ENCODE data around the gene PHOSPHO1.

PHOSPHO1 gene

GRCh38 chr17:49218941-49219913, 11.4 kb downstream of the PHOSPHO1 start:
- no peak for DNase-seq (ENCODE audit: low spot score)

DNA sequence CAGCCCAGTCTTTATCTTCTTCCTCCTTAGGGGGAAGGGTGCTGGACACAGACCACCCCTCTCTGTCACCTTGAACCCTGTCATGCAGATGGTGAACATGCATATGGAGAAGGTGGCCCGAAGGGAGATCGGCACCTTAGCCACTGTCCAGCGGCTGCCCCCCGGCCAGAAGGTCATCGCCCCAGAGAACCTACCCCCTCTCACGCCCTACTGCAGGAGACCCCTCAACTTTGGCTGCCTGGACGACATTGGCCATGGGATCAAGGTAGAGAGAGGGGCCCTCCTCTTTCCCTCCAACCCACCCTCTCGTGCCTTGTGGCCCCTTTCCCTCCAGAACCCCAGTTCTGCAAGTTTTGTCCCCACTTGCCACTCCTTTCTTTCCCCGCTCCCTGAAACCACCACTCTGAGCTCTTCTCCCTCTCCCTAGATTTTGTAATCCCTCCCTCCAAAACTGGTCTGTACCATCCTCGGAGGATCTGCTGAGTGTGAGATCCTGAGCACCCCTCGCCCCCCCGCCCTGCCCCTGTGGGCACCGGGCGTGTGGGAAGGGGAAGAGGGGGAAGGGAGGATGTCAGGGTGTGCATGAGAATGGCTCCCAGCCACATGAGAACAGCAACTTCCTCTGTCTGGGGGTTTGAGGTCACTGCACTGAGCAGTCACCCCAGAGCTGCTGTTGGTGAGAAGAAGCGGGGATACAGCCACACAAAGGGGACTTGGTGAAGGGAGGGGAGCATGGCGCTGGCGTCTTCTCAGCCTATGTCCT, 12.8 kb downstream of the PHOSPHO1 start:
- DNase-seq (ENCODE audit: low spot score): peak; percentile 73

DNA sequence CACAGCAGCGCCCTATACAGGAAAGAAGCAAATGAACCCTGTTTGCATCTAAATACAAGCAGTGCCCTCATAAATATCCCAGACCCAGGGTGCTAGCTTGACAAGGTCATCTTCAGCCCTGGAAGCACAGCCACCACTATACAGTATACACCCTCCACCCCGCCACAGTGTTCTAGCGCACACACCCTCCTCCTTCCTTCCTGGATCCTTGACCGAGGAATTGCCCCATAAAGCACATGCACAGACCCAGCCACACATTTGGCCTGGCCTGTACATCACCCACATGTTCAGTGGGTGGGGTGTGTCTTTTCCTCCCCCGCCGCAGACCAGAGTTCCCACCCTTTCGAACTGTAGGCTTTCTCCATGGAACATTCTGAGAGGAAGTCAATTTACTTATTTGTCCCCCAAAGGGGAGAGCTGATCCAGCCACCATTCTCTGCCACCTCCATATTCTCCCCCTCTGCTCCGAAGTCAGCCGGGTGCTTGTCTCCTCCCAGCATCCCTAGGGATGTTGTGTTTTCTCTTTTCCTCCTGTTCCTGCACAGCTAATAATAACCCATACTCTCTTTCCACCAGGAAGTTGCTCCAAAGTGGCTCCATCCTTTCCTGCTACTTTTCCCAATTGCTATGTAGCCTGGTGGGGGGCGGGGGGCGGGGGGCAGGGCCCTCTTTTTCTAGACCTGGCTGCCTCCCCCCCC, 13.5 kb downstream of the PHOSPHO1 start:
- peak; percentile 61 for DNase-seq (ENCODE audit: low spot score)

- no peak for DNase-seq (ENCODE audit: low spot score)
These were observed 14.1 kb downstream of the PHOSPHO1 start for GRCh38 chr17:49216482-49216881.

DNA sequence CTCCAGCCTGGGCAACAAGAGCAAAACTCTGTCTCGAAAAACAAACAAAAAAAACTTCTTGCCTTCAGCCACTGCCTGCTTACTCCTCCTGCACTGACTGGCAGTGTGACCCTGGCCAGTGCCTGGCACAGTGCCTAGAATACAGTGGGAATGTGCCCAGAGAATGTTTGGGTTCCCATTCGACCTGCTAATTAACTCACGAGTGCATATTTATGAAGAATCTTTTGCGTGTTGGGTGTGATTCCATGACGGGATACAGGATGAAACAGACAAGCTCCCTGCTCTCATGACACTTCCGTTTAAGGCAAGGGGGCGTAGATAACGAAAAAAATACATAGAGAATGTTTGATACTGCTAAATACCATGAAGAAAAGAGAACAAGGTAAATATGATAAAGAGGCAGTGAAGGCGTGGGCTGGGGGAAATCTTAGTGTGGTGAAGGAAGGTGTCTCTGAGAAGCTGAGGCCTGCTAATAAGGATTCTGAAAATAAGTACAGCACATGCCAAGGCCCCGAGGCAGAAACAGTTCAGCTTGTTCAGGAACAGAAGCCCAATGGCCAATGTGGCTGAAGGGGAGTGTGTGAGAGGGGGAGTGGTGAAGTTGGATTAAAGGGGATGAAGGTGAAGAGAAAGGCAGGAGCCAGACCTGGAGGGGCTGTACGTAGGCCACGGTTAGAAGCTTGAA, 15.8 kb downstream of the PHOSPHO1 start:
- no peak for DNase-seq (ENCODE audit: low spot score)

DNA sequence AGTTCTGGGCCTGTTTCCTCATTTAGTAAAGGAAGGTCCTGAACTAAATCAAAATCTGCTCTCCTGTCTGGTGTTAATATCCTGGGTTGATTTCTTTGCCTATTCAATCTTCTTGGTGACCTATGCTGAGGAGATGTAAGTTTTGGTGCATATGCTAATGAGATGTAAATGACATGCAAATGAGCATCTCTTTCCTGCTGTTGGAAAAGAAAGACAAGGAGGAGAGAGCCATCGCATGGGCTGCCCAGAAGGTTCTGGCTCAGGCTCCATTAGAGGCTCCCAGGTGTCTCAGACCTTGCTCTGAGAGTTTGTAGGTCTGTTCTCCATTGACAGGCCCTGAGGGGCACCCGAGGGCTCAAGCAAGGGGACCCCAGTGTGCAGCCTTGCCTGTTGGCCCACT, 16.7 kb downstream of the PHOSPHO1 start:
- DNase-seq (ENCODE audit: low spot score): no peak

GRCh38 chr17:49213399-49213798, 17.2 kb downstream of the PHOSPHO1 start:
- DNase-seq (ENCODE audit: low spot score): no peak

DNA sequence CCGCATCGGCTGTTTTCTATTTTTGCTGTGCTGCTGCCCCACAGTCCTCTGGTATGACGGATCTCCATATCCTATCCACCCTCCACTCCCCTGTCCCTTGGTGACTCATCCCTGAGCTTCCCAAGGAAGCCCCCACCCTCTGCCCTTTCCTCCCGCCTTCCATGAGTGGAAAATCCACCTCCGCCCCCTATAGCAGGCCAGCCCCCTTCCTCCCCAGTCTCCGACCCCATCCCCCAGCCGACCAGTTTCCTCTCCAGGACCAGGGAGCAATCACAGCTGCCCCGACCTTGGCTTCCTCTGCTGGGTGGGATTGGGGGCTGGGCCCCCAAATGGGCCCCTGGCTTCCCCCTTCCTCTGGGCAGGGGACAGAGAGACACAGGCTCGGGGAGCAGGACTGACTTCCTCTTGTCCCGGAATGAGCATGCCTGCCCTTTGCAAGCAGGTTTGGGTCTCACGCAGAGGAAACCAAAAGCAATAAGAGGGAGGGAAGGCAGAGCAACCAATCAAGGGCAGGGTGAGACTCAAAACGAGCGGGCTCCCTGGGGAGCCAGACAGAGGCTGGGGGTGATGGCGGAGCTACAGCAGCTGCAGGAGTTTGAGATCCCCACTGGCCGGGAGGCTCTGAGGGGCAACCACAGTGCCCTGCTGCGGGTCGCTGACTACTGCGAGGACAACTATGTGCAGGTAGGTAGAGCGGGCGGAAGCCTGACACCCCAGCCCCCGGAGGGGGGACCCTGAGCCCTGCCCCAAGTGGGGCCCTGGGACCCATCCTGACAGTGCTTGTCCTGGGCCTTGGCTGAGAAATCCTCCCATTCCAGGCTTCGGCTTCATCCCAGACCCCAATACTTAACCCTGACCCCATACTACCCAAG, 20.2 kb downstream of the PHOSPHO1 start, which contains the start of the genes ABI3 and GNGT2:
Gene ABI3, plus strand, starts transcription at position 550 of the 872 bp plus-strand sequence. Its CDS starts 18 bp downstream, at position 568.
Gene GNGT2, minus strand, starts transcription at position 417 of the 872 bp plus-strand sequence. CDS start 3,152 bp downstream, outside the sequence.
- DNase-seq (ENCODE audit: low spot score): peak; percentile 77

DNA sequence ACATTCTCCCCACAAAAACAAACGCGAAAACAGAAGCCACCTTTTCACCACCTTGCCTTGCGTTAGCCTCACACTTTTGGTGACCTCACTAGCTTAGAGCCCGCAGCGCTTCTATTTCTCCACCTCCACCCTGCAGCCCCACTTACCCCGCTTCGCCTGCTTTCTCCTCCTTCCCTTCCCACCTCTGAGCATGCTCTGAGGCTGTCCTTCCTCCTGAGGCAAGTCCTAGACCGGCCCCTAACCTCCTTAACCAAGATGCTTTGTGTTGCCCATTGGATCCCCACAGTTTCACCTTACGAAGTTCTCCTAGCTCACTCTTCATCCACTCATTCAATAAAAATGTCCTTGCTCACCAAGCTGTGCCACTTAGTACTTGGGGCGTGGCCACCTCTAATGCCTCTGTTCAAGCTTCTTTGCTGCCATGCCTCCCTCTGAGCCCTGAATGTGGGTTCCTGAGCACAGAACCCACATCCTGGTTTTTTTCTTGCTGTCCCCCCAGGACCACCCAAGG, 21.5 kb downstream of the PHOSPHO1 start:
- DNase-seq (ENCODE audit: low spot score): no peak

GRCh38 chr17:49204516-49204915, 26.1 kb downstream of the PHOSPHO1 start:
- DNase-seq (ENCODE audit: low spot score): no peak

- no peak for DNase-seq (ENCODE audit: low spot score)
These were observed 26.8 kb downstream of the PHOSPHO1 start for GRCh38 chr17:49203796-49204195.

DNA sequence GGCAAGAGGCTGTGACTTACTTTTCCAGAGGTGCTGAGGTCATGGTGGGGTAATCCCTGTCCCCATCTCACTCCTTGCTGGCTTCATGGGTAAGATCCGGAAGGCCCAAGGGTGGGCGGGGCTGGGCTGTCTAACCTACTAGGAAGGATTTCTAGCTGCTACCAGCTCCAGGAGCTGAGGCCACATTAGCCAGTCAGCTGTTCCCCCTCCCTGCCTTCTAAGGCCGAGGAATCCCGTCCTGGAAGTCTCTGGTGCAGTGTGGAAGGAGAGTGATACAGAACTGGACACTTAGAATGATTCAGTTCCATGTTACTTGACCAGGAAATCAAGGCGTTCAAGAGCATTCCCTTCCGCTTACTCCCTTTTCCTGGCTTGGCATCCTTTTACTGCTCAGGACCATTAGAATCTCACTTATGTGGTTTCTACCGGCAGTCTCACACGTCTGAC, 29.1 kb downstream of the PHOSPHO1 start:
- no peak for DNase-seq (ENCODE audit: low spot score)

- no peak for DNase-seq (ENCODE audit: low spot score)
These were observed 30.0 kb downstream of the PHOSPHO1 start for GRCh38 chr17:49200423-49201083.

- DNase-seq (ENCODE audit: low spot score): no peak
These were observed 32.4 kb downstream of the PHOSPHO1 start for GRCh38 chr17:49198211-49198610.

DNA sequence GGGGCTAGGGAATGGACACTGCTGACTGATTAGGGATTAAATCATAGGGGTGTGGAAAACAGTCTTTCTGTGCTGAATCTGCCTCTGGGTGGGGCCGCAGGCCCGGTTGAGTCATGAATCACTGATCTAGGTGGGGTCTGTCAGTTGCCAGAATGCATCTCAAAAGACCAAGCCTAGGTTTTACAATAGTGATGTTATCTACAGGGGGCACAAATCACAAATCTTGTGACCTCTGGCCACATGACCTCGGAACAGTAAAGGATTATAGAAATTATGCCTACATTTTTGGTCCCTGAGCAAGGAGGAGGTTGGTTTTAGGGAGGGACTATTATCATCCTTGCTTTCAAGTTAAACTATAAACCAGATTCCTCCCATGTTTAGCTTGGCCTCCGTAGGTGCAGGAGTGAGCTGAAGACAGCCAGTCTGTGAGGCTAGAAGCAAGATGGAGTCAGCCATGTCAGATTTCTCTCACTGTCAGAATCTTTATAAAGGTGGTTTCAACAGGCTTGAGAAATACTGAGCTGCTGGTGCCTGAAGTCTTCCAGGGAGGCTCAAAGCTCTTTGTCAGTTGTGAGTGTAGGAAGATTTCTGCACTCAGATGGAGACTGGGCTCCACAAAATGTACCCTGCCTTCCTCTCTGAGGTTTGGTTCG, 33.1 kb downstream of the PHOSPHO1 start:
- no peak for DNase-seq (ENCODE audit: low spot score)

DNA sequence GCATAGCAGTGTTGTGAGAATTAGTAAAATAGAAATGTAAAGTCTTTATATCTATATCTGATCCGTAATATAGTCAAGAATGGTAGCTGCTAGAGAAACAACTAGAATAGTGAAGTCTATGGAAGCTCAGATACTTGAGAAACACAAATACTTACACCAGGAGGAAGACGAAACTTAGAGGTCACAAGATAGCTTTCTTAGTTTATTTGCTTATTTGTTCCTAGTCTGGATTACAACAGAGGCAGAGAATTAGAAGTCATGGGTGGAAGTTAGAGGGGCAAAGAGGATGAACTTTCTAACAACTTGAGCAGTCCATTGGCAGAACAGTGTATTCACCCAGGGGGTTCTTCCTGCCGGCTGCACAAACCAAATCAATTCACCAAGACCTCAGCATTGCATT, 34.1 kb downstream of the PHOSPHO1 start:
- peak; percentile 67 for DNase-seq (ENCODE audit: low spot score)

DNA sequence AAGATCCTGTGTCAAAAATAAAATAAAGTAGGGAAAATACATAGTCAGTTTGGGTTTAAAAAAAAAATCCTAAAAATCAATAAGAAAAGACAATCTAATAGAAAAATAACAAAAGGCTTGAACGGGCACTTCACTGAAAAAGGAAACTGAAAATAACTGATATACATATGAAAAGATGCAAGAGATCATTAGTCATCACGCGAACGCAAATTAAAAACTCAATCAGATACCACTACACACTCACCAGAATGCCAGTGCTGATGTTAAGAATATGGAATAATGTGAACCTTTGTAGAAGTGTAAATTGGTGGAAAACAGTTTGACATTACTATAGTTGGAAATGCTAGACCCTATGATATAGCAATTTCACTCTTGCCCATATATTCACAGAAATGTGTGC, 34.8 kb downstream of the PHOSPHO1 start:
- DNase-seq (ENCODE audit: low spot score): no peak

DNA sequence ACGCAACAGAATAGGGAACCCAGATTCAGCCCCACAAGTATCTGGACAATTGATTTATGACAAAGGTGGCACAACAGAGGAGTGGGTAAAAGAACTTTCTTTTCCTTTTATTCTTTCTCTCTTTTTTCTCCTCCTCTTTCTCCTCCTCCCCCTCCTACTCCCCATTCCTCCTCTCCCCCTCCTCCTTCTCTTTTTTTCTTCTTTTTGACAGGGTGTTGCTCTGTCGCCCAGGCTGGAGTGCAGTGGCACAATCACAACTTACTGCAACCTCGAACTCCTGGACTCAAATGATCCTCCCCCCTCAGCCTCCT, 36.3 kb downstream of the PHOSPHO1 start:
- DNase-seq (ENCODE audit: low spot score): no peak
